C4-2B (cell line): Measurements from ENCODE around the gene EPHB2.

Experiments
- ZFX ChIP-seq: fragments of 450-650 bp; IDR thresholded peaks from 2 replicates; pipeline ENCODE4 v1.6.1; 2017
- TF ChIP-seq, protein P1 (sequence below): fragments of 450-650 bp; conservative IDR thresholded peaks from 2 replicates; pipeline ENCODE4 v1.5.1; 2017; ENCODE audit warnings: mild to moderate bottlenecking

DNA sequence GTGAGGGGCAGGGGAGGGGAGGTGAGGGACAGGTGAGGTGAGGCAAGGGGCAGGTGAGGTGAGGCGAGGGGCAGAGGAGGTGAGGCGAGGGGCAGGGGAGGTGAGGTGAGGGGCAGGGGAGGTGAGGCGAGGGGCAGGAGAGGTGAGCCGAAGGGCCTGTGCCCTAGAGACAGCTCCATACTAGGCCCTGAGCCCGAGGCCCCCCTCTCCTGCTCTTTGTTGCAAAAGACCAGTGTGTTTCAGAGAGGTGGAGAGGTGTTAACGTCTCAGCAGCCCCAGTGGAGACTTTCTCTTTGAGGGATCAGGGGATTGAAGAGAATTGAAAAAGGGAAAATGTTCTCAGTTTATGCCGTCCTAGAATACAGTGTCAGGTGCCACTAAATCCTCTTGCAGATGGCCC lies 44.2 kb downstream of the EPHB2 start:
- TF ChIP-seq, protein P1, sequence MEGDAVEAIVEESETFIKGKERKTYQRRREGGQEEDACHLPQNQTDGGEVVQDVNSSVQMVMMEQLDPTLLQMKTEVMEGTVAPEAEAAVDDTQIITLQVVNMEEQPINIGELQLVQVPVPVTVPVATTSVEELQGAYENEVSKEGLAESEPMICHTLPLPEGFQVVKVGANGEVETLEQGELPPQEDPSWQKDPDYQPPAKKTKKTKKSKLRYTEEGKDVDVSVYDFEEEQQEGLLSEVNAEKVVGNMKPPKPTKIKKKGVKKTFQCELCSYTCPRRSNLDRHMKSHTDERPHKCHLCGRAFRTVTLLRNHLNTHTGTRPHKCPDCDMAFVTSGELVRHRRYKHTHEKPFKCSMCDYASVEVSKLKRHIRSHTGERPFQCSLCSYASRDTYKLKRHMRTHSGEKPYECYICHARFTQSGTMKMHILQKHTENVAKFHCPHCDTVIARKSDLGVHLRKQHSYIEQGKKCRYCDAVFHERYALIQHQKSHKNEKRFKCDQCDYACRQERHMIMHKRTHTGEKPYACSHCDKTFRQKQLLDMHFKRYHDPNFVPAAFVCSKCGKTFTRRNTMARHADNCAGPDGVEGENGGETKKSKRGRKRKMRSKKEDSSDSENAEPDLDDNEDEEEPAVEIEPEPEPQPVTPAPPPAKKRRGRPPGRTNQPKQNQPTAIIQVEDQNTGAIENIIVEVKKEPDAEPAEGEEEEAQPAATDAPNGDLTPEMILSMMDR: no peak
- no peak for TF ChIP-seq ZFX
